ENCODE data around the gene PIK3R3.

The PIK3R3 gene

DNA sequence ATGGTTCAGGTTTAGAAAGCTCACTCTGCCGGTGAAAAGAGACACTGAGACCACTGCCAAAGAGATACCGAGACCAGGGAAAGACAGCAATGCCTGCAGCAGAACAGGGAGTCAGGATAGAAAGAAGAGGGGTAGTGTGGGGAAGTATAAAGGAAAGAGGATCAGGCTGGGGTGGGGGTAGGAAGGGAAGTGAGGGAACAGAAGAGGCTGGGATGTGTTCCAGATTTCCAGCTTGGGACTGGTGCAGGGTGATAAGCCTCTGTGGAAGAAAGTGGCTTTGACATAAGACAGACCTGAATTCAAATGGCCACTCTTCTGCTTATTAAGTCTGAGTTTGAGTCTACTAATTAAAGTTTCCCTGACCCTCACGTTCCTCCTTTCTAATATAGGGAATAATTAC is 105.9 kb downstream of the PIK3R3 start:
- no peak for DNase-seq (ENCODE audit: low read depth)

DNA sequence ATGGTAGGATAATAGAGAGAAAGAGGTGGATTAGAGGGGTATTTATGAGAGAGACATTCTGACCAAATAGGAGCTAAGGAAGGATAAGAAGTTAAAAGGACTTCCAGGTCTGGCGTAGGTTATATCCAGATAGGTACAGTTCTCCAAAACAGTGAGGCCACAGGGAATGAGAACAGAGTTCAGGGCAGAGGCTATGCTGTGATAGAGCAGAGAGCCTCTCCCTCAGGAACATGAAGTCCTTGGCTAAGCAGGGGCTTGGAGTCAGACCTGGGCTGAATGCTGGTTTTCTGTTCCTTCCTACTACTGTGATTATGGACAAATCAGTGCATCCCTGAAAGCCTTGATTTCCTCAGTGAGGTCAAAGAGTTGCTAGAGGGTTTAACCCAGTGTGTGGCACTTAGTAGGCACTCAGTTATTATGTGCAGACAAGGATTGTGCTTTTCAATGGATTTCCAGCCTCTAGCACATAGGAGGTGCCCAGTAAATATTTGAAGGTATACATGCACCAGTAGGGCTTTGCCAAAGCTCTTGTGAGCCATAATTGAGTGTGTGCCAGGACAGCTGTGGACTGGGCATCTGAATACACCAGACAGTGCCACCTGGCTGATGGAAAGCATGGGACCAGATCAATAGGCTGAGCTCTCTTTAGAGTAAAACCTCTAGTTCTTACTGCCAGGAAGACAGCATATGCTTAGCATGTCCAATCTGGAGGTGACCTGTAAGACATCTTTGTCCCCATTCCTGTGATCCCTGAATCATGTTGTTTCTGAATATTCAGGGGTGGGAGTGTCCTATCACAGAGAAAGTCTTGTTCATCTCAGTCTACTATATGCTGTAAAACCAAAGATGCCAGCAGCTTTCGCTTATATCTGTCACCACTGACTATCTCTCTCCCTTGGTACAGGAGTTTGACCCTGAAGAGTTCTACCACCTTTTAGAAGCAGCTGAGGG is 111.1 kb downstream of the PIK3R3 start:
- no peak for DNase-seq (ENCODE audit: low read depth)

DNA sequence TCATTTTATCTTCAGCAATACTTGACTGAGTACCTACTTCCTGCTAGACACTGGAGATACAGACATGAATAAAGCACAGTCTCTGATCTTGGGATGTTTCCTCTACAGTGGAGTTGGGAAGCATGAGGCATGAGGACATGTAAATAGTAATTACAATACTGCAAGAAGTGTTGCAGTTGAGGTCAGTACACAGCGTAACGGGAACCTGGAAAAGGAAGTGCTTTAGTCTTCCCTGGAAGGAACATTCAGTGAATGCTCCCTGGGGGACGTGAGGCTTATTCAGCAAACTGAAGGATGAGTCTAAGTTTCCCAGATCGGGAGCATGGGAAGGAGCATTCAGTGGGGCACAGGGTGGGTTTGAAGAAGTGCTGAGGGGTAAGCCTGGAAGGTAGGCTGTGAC is 112.4 kb downstream of the PIK3R3 start:
- peak; percentile 15 for DNase-seq (ENCODE audit: low read depth)

DNA sequence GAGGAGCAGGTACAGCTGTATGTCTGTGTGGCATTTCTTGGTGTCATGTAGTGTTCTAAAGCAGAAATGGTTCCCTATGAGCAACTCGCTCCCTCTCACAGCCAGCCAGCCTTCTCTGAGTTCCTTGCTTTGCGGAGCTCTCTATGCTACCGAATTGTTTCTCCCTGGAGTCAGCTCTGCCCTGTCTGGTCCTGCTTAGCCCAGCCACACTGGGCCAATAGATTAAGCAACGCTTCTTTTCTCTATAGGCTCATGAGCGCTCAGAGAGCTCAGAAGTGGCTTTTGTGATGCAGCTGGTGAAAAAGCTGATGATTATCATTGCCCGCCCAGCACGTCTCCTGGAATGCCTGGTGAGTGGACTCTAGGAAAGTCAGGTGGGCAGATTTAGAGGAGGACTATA is 113.1 kb downstream of the PIK3R3 start:
- DNase-seq (ENCODE audit: low read depth), result no peak

DNA sequence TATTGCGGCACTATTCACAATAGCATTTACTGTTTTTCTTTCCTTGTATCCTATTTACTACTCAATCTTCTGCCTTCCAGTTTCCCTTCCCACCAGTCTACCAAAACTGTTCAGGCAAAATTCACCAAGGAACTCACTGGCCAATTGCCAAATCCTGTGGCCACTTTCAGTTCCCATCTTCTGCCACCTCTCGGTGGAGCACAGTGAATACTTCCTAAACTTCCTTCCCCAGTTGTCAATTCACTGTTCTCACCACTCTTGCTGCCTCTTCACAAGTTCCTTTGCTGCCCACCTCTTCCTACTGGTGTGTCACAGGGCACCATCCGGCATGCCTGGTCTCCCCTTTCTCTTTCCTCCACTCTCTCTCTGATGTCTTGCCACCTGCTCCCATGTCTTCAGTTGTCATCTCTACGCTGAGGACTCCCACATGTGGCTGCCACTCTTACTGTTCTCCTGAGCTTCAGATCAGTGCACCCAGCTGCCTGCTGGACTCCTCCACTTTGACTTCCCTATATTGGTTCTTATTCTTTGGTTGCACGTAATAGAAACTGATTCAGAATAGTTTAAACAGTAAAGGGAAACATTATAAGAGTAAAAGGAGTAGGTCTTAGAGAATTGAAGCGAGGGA is 114.4 kb downstream of the PIK3R3 start:
- no peak for DNase-seq (ENCODE audit: low read depth)

DNA sequence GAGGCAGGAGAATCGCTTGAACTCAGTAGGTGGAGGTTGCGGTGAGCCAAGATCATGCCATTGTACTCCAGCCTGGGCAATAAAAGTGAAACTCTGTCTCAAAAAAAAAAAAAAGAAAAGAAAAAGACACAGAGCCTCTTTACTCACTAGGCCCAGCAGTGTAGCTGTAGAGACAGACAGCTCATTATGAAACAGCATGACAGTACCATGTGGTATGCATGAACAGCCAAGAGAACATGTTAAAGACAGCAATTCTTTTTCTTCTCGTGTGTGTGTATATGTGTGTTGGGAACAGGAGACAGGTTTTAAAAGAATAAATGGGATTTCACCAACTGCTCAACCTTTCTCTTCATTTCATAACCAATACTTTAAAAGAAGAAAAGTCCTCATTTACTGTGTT is 118.8 kb downstream of the PIK3R3 start:
- DNase-seq (ENCODE audit: low read depth), result no peak

DNA sequence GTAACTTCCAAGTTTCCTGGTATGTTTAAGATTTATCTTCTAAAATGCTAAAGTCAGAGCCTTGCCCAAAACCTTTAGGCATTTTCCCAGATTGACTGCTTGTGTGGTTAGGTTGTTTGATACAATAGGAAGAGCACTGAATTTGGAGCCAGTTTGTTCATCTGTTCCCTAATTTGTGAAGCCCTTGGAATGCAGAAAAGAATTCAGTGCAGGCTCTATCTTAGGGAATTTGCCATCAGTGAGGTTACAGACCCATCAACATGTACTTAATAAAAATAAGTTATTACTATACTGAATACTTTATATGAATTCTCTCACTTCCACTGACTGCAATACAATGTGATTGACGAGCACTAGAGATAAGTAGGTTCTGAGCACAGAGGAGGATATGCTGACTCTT is 120.2 kb downstream of the PIK3R3 start:
- DNase-seq (ENCODE audit: low read depth), result no peak

DNA sequence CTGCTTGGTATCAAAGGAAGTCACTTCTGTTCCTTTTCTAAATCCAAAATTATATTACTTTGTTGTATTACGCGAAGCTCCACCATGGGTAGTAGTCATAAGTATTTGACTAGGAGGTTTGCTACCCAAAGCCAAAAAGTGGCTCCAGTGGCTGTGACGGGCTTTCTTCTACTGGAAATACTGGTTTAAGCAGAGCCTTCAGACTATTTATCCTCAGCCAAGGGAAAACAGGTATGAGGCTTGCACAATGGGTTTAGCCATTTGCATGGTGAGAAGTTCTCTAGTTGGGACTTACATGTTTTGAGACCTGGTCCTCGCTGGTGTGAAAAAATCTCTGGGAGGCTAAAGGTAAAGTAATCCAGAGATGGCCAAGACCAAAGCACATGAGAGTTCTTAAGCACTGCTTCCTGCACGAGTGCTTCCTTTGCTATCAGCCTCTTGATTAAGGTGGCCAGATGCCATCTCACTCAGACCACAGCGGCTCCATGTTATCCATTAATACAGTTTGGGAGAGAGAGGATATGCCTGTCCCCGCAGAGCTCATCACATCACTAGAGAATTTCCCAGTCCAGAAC is 121.2 kb downstream of the PIK3R3 start:
- no peak for DNase-seq (ENCODE audit: low read depth)

DNA sequence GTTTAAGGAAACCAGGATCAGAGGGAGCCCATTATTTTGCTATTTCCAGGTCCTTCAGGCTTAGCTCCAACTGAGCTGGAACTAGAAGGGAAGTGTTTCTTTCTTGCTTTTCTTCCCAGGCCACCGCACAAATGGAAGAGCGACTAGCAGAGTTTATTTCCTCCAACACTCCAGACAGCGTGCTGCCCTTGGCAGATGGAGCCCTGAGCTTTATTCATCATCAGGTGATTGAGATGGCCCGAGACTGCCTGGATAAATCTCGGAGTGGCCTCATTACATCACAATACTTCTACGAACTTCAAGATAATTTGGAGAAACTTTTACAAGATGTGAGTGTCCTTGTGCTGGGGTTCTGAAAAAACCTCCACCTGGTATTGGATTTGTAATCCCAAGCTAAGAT is 121.8 kb downstream of the PIK3R3 start:
- DNase-seq (ENCODE audit: low read depth), result no peak

DNA sequence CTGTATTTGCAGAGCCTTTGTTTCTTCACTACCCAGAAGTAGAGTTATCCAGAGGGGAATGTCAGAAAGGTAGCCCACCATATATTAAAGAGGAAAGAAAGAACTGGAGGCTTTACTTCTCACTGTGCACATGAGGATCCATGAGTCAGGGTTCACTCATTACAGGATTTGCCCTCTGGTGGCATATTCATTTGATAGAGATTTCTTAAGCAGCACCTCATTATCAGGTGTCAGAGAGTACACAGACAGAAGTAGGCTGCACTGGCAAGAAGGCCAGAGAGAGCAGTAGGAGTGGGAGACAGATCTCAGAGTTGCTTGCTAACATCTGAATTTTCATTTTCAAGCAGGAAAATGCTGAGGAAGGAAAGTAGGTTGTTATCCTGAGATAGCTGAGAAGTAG is 123.8 kb downstream of the PIK3R3 start:
- DNase-seq (ENCODE audit: low read depth), result no peak

DNA sequence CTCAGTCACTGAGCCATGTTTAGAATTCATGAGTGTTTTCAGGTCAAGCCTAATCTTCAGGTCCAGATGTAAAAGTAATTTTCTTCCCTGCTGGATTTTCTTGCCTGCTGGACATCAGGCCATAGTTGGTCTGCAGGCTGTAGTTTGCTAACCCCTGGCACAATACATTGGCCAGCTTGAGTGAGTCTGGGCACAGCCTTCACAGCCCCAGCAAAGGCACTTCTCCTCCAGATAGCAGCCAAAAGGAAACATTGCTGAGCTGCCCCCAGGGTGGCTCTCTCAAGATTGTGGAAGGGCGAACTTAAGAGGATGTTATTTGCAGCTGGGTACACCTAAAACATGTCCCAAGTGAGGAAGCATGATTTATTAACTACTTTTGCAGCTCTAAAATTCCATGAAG is 126.8 kb downstream of the PIK3R3 start:
- DNase-seq (ENCODE audit: low read depth), result no peak

DNA sequence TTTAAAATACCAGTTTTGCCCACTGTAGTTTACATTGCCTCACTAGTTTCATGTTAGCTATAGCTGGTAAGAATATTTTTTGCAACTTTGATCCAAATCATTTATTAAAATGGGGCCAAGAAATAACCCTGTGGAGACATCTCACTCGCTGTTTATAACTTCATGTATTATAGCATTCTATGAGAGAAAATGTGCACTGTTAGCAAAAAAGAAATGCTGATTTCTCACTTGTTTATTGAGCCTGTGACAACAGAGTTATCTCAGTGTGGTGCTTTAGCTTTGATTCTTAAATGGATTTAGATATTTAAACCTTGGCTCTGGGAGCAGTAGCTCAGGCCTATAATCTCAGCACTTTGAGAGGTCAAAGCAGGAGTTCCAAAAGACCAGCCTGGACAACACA is 127.9 kb downstream of the PIK3R3 start:
- DNase-seq (ENCODE audit: low read depth), result no peak

DNA sequence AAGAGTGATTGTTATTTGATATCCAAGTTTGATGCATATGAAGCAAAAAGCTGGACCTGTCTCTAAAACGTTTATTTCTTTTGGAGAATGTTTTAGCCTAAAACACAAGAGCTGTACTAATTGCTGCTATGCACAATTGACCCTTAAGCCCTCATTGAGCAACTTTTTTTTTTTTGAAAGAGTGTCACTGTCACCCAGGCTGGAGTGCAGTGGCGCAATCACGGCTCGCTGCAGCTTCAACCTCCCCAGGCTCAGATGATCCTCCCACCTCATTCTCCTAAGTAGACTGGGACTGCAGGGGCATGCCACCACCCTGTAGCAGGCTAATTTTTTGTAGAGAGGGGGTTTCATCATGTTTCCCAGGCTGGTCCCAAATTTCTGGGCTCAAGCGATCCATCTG is 129.1 kb downstream of the PIK3R3 start:
- no peak for DNase-seq (ENCODE audit: low read depth)

DNA sequence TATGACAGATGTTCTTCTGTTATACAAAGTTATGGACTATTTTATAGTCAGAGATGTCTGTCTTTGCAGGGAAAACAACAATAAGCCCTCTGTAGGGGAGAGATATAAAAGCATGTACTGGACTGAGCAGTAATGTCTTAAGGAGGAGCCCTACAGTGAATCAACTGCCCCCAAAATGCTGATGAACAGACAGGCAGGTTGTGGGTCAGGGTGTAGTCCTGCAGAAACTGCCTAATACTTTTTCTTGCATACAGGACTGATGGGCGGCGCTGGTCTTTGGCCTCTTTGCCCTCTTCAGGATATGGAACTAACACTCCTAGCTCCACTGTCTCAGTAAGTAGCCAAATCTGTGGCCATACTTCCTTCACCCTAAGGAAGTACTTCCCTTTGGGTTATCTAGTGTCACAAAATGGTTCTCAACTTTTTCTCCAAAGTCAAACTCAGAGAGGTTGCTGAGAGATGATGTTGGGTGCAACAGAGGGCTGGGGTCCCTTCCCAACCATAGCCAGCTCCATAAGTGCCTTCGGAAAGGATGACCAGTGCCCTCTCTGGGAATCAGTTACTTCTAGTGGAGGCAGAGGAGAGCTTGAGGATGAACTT is 129.8 kb downstream of the PIK3R3 start:
- no peak for DNase-seq (ENCODE audit: low read depth)

DNA sequence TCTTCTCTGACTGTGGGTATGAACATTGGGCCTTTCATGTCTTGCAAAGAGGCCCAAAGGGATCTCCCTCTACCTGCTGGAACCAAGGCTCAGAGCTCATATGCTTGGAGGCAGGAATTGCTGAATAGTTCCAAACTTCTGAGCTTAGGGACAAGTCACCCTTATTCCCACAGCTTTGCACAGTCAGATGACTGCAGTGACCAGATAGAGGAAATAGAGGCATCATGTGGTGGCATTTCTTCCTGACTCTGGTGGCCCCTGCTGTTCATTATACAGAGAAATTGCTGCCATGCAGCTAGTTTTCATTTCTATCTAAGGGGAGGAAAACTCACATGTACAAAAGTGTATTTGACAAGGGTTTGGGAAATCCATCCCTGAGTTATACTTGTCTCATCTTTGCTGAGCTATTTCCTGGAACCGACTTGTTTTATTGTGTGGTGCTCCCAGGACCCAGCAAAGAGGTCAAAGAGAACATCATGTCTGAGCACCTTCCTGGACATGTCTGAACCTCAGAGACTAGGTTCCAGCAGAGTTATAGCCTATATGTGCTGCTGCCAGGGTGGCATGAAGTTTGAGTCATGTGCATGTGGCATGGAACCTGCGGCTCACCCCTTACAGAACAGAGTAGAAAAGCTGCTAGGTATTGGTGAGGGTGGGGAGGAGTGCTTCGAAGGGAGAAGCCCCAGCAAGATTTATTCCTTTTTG is 131.2 kb downstream of the PIK3R3 start:
- no peak for DNase-seq (ENCODE audit: low read depth)

DNA sequence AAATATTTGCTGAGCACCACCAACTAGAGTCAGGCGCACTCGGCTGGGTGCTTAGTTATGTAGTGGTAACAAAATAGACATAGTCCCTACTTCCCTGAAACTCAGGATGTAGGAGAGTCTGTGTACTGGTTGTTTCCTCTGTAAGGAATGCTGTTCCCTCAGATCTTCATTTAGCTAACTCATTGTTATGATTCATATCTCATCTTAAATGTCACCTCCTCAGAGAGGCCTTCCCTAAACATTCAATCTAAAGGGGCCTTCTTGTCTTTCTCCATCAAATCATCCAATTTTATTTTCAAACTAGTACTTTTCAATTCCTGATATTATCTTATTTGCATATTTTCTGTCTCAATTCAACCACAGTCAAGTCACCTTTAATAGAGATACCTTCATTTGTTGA is 132.9 kb downstream of the PIK3R3 start:
- DNase-seq (ENCODE audit: low read depth), result no peak

DNA sequence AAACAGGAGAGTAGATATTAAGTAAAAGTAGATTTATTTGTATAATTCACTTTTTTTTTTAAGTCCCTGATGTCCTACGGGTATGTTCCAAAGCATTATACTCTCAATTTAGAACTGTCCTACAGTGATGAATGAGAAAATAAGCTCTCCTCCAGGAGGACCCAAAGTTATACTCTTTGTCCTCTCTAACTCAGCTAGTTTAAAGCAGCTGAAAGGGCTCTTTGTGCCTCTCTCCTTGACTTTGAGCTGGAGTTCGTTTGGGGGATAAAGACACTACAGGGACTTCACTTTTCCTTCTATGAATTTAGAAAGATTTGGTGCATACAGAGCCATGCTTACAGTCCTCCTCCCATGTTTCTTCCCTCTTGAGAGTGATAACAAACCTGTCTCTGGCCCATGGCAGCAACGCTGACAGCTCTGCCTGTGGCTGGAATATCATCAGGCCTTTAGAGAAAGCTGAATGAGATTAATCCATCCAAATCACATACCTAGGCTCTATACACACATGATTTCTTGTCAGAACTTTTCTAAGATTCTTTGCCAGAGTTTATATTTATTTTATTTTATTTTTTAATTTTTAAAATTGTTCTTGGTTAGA is 134.3 kb downstream of the PIK3R3 start:
- no peak for DNase-seq (ENCODE audit: low read depth)

DNA sequence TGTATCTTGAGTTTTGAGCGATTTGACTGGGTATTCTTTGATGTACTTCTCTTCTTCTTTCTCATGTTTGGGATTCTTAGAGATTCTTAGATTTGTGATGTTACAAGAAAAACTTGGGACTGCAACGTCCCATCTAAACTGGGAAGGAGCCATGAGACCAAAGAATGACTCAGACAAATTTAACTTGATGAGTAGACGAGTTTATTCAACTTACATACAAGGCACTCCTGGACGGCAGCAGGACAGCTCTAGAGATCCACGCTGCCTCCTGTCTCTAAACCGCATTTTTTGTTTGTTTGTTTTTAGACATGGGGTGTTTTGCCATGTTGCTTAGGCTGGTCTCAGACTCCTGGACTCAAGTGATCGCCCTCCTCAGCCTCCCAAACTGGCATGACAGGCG is 137.1 kb downstream of the PIK3R3 start:
- no peak for DNase-seq (ENCODE audit: low read depth)

DNA sequence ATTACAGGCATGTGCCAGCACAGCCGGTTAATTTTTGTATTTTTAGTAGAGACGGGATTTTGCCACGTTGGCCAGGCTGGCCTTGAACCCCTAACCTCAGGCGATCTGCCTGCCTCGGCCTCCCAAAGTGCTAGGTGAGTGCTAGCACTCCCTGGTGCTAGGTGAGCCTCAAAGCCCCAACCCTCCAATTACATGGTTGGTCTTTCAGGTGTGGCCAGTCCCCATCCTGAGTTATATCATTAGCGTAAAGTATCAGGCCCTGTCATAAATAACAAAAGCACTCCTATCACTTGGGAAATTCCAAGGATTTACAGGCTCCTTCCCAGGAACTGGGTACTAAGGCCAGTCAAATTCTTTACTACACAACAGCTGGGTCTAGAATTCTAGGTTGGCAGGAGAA is 138.0 kb downstream of the PIK3R3 start:
- DNase-seq (ENCODE audit: low read depth), result no peak
